Measurements from ENCODE around the gene MIA. TPM values are rescaled to one million over a fixed set of nuclear protein-coding genes. Genes with fewer than 3 reads are reported as not detected.
A peak's percentile ranks its signal among the peaks of the same experiment; 100 is the strongest.
"Not testable (repeated sequence)": the region's sequence is repeated elsewhere in the genome, so short reads cannot be mapped to it uniquely, and the experiment has no call there.

MIA gene
- total RNA-seq, 1 experiment from 2014 or later = 2.2 TPM

- CTCF ChIA-PET; intact Hi-C loops (cut with micrococcal nuclease; ENCODE audit: unreplicated experiment); DNase-seq (ENCODE audit: low read depth, low spot score); BruUV-seq (replicated peaks); POLR2A ChIA-PET; in situ Hi-C loops (cut with HindIII; ENCODE audit: low pct_unique_long_range_greater_than_20kb, low sequenced_read_pairs); H3K9me3 ChIP-seq (ENCODE audit: control insufficient read depth, insufficient read depth, low read depth, low read length); H3K27me3 ChIP-seq (ENCODE audit: control insufficient read depth, insufficient read depth, low read length); H3K36me3 ChIP-seq (ENCODE audit: control insufficient read depth, insufficient read depth, low read length): not testable (repeated sequence)
- Histone ChIP-seq H3K4me1 (ENCODE audit: control insufficient read depth, insufficient read depth, low read length) (peaks cover 16% of the 10 kb centered on the region), H3K4me3 (ENCODE audit: low read depth in 2 of 2, low read length in 2 of 2) (peak overlapping the region; percentile 27 to 41), H3K27ac (ENCODE audit: low read length) (peak overlapping the region; percentile 77)
- peak; percentile 86 for ATAC-seq
- peak; percentile 49; the same call in 1 of the 2 replicates for TF ChIP-seq POLR2AphosphoS5 (IDR thresholded peaks at IDR 0.05; ENCODE audit: low read depth, low read length)
Observed at GRCh38 chr19:40810649-40811408, 35.5 kb downstream of the MIA start.

GRCh38 chr19:40811478-40812341 is 36.4 kb downstream of the MIA start:
- Histone ChIP-seq H3K36me3 (ENCODE audit: control insufficient read depth, insufficient read depth, low read length) (no peaks in the 10 kb centered on the region), H3K9me3 (ENCODE audit: control insufficient read depth, insufficient read depth, low read depth, low read length) (no peaks in the 10 kb centered on the region), H3K27me3 (ENCODE audit: control insufficient read depth, insufficient read depth, low read length) (no peaks in the 10 kb centered on the region), H3K4me3 (ENCODE audit: low read depth in 2 of 2, low read length in 2 of 2) (peak overlapping the region; percentile 12 to 32; a peak in 3 of 4 replicates), H3K4me1 (ENCODE audit: control insufficient read depth, insufficient read depth, low read length) (peaks cover 12% of the 10 kb centered on the region; the same call in 1 of the 2 replicates), H3K27ac (ENCODE audit: low read length) (peak overlapping the region; percentile 77)
- BruUV-seq (replicated peaks) = no TSS peak
- TF ChIP-seq REST (IDR thresholded peaks at IDR 0.05; ENCODE audit: insufficient read depth in 1 of 2, low read depth in 2 of 2, low read length in 1 of 2) (no peak), SIN3A (IDR thresholded peaks at IDR 0.05; ENCODE audit: borderline replicate concordance, insufficient read depth, low read depth, low read length) (no peak), CTCF (IDR thresholded peaks at IDR 0.05) (no peak), POLR2AphosphoS5 (IDR thresholded peaks at IDR 0.05; ENCODE audit: low read depth, low read length) (no peak), TCF7L2 (IDR thresholded peaks at IDR 0.05; ENCODE audit: low read depth, low read length) (no peak)
- in situ Hi-C loops (cut with HindIII; ENCODE audit: low pct_unique_long_range_greater_than_20kb, low sequenced_read_pairs) = no loop called here
- CTCF ChIA-PET = no interaction called here
- intact Hi-C loops (cut with micrococcal nuclease; ENCODE audit: unreplicated experiment) = no loop called here
- POLR2A ChIA-PET = no interaction called here
- DNase-seq (ENCODE audit: low read depth, low spot score) (no peak), ATAC-seq (no peak)

- ATAC-seq; CTCF ChIA-PET; in situ Hi-C loops (cut with HindIII; ENCODE audit: low pct_unique_long_range_greater_than_20kb, low sequenced_read_pairs): not testable (repeated sequence)
Observed at GRCh38 chr19:40812571-40812970, 37.2 kb downstream of the MIA start.

More at GRCh38 chr19:40812571-40812970, 37.2 kb downstream of the MIA start:
- H3K9me3 ChIP-seq (ENCODE audit: control insufficient read depth, insufficient read depth, low read depth, low read length); intact Hi-C loops (cut with micrococcal nuclease; ENCODE audit: unreplicated experiment); BruUV-seq (replicated peaks); DNase-seq (ENCODE audit: low read depth, low spot score); H3K4me3 ChIP-seq (ENCODE audit: low read depth in 2 of 2, low read length in 2 of 2); H3K36me3 ChIP-seq (ENCODE audit: control insufficient read depth, insufficient read depth, low read length); H3K27me3 ChIP-seq (ENCODE audit: control insufficient read depth, insufficient read depth, low read length); POLR2A ChIA-PET: not testable (repeated sequence)
- H3K4me1 ChIP-seq (ENCODE audit: control insufficient read depth, insufficient read depth, low read length) = peaks cover 12% of the 10 kb centered on the region; the same call in 1 of the 2 replicates
- peak overlapping the region; percentile 23; the same call in 1 of the 2 replicates for H3K27ac ChIP-seq (ENCODE audit: low read length)
